Measurements from ENCODE around the gene DNAAF5. TPM values are rescaled to one million over a fixed set of nuclear protein-coding genes. Genes with fewer than 3 reads are reported as not detected.

The DNAAF5 gene
- total RNA-seq: 10 to 100 TPM; 14.1 to 29.8 (median 23.6) TPM

- no peaks in the 10 kb centered on the region for H3K36me3 ChIP-seq
- H3K4me1 ChIP-seq: peaks cover 4 to 8% of the 10 kb centered on the region in 2 donors
- H3K27ac ChIP-seq: peak within 1 kb of the TSS; percentile 33 to 77
- no peak for TF ChIP-seq POLR2A (IDR thresholded peaks at IDR 0.05)
- TF ChIP-seq POLR2AphosphoS5 (IDR thresholded peaks at IDR 0.05): peak; percentile 62 to 70 (median 69)
- TF ChIP-seq CTCF (IDR thresholded peaks at IDR 0.05): no peak
- no peaks in the 10 kb centered on the region for H3K27me3 ChIP-seq
- H3K9me3 ChIP-seq: no peaks in the 10 kb centered on the region
- intact Hi-C loops (cut with DNase I; ENCODE audit: low total_unique reads): loop anchor here (2.0 kb wide), 1 partner anchor 35 kb away; no protein-coding TSS in a partner anchor
- DNase-seq (ENCODE audit: low spot score in 2 of 2): peak; percentile 53 to 79
- H3K4me3 ChIP-seq: peak within 1 kb of the TSS; percentile 78 to 97 (median 96)
Measured at GRCh38 chr7:726084-726853, at the start of gene DNAAF5. Gene DNAAF5 (plus strand): TSS chr7:726699. CDS start chr7:726721, 22 bp downstream.

GRCh38 chr7:676972-677385, 49.5 kb upstream of the DNAAF5 start:
- no peak for TF ChIP-seq POLR2AphosphoS5 (IDR thresholded peaks at IDR 0.05)
- no peak for TF ChIP-seq CTCF (IDR thresholded peaks at IDR 0.05)
- no peak for TF ChIP-seq POLR2A (IDR thresholded peaks at IDR 0.05)
- H3K4me1 ChIP-seq: no peaks in the 10 kb centered on the region
- intact Hi-C loops (cut with DNase I; ENCODE audit: low total_unique reads): loop anchor here (1.0 kb wide), 1 partner anchor 39 kb away; no protein-coding TSS in a partner anchor
- no peaks in the 10 kb centered on the region for H3K27me3 ChIP-seq
- no peak overlapping the region for H3K27ac ChIP-seq
- H3K9me3 ChIP-seq: no peaks in the 10 kb centered on the region
- no peak overlapping the region for H3K4me3 ChIP-seq
- H3K36me3 ChIP-seq: no peaks in the 10 kb centered on the region
- no peak for DNase-seq (ENCODE audit: low spot score in 2 of 2)

GRCh38 chr7:680411-681127, 45.9 kb upstream of the DNAAF5 start:
- Histone ChIP-seq H3K27ac (no peak overlapping the region), H3K27me3 (no peaks in the 10 kb centered on the region), H3K4me1 (no peaks in the 10 kb centered on the region), H3K36me3 (no peaks in the 10 kb centered on the region), H3K9me3 (peaks cover 3 to 5% of the 10 kb centered on the region in 2 donors), H3K4me3 (no peak overlapping the region)
- DNase-seq (ENCODE audit: low spot score in 2 of 2): no peak
- intact Hi-C loops (cut with DNase I; ENCODE audit: low total_unique reads): no loop called here
- TF ChIP-seq POLR2A (IDR thresholded peaks at IDR 0.05) (no peak), POLR2AphosphoS5 (IDR thresholded peaks at IDR 0.05) (no peak)

- Histone ChIP-seq H3K27ac (no peak overlapping the region), H3K4me1 (no peaks in the 10 kb centered on the region), H3K4me3 (no peak overlapping the region), H3K9me3 (peaks cover 10 to 14% of the 10 kb centered on the region in 2 donors), H3K36me3 (no peaks in the 10 kb centered on the region), H3K27me3 (no peaks in the 10 kb centered on the region)
- peak in 1 of 2 donors; percentile 27 for DNase-seq (ENCODE audit: low spot score in 2 of 2)
- intact Hi-C loops (cut with DNase I; ENCODE audit: low total_unique reads): no loop called here
- no peak for TF ChIP-seq CTCF (IDR thresholded peaks at IDR 0.05)
- no peak for TF ChIP-seq POLR2A (IDR thresholded peaks at IDR 0.05)
- TF ChIP-seq POLR2AphosphoS5 (IDR thresholded peaks at IDR 0.05): no peak
Measured at GRCh38 chr7:681551-682307, 44.8 kb upstream of the DNAAF5 start.

- peak in 1 of 2 donors; percentile 43 for DNase-seq (ENCODE audit: low spot score in 2 of 2)
- Histone ChIP-seq H3K9me3 (peaks cover 14 to 16% of the 10 kb centered on the region in 2 donors), H3K4me1 (no peaks in the 10 kb centered on the region), H3K27me3 (no peaks in the 10 kb centered on the region), H3K36me3 (no peaks in the 10 kb centered on the region), H3K27ac (no peak overlapping the region), H3K4me3 (no peak overlapping the region)
- no peak for TF ChIP-seq POLR2AphosphoS5 (IDR thresholded peaks at IDR 0.05)
- TF ChIP-seq CTCF (IDR thresholded peaks at IDR 0.05): no peak
- TF ChIP-seq POLR2A (IDR thresholded peaks at IDR 0.05): no peak
- intact Hi-C loops (cut with DNase I; ENCODE audit: low total_unique reads): loop anchor here (1.0 kb wide), 1 partner anchor 17 kb away; no protein-coding TSS in a partner anchor
Measured at GRCh38 chr7:682810-683209, 43.7 kb upstream of the DNAAF5 start.
